Measurements from ENCODE around the gene HDAC9. TPM values are rescaled to one million over a fixed set of nuclear protein-coding genes. Genes with fewer than 3 reads are reported as not detected.

Gene HDAC9
- total and polyA plus RNA-seq, 2 of the 13 experiments (the other 11 are each of a cell fraction or from before 2014, with no cell fraction given): 0.05 to 0.07 TPM

- POLR2A ChIA-PET: no interaction called here
- Histone ChIP-seq H3K79me2 (ENCODE audit: insufficient read depth, low read length) (no peaks in the 10 kb centered on the region), H2AFZ (ENCODE audit: low read length) (no peak overlapping the region), H3K4me1 (ENCODE audit: insufficient read depth, low read length) (no peaks in the 10 kb centered on the region), H3K9ac (ENCODE audit: insufficient read depth, low read depth, low read length) (no peak overlapping the region), H3K27ac (ENCODE audit: extremely low read length, insufficient read depth, low read length) (no peak overlapping the region), H3K9me3 (ENCODE audit: low read length) (peaks cover 34% of the 10 kb centered on the region), H3K4me2 (ENCODE audit: low read depth, low read length) (no peak overlapping the region), H3K4me3 (replicated peaks in 1 of 3; ENCODE audit: insufficient read depth in 1 of 3, low read depth in 2 of 3, low read length in 3 of 3) (no peak overlapping the region), H3K36me3 (replicated peaks in 1 of 2; ENCODE audit: control insufficient read depth in 1 of 2, insufficient read depth in 2 of 2, low read length in 2 of 2) (no peaks in the 10 kb centered on the region), H3K27me3 (ENCODE audit: control insufficient read depth in 1 of 2, insufficient read depth in 2 of 2, low read length in 2 of 2) (no peaks in the 10 kb centered on the region), H4K20me1 (ENCODE audit: insufficient read depth, low read length) (no peaks in the 10 kb centered on the region)
- WGBS (ENCODE audit: low lambda C conversion rate): 15% methylated on average over 3 of the region's 3 CpGs
- DNase-seq (ENCODE audit: low spot score) (no peak), FAIRE-seq (no peak), ATAC-seq (no peak)
- TF ChIP-seq ZBTB38 (CRISPR knock-in tag; IDR thresholded peaks at IDR 0.05) (no peak), NCOR1 (IDR thresholded peaks at IDR 0.05; ENCODE audit: borderline replicate concordance, low read length) (no peak), SP140L (CRISPR knock-in tag; IDR thresholded peaks at IDR 0.05; ENCODE audit: borderline replicate concordance) (no peak), DBP (CRISPR knock-in tag; IDR thresholded peaks at IDR 0.05; ENCODE audit: not compliant biosample characterization) (no peak), ZNF12 (CRISPR knock-in tag; IDR thresholded peaks at IDR 0.05) (no peak), MXI1 (IDR thresholded peaks at IDR 0.05; ENCODE audit: borderline replicate concordance, low read depth, low read length) (no peak), STAT6 (CRISPR knock-in tag; IDR thresholded peaks at IDR 0.05; ENCODE audit: borderline replicate concordance) (no peak), ZNF570 (CRISPR knock-in tag; IDR thresholded peaks at IDR 0.05; ENCODE audit: borderline replicate concordance) (no peak)
- BruUV-seq (replicated peaks): no TSS peak
- intact Hi-C loops (cut with micrococcal nuclease; ENCODE audit: unreplicated experiment): no loop called here
- CTCF ChIA-PET (ENCODE audit: low intra/inter-chr PET ratio, low total read pairs): no interaction called here
- in situ Hi-C loops (cut with HindIII; ENCODE audit: extremely low pct_ligation_motif_present, low pct_unique_long_range_greater_than_20kb): no loop called here
Observed at GRCh38 chr7:18815261-18815960, 319.9 kb downstream of the HDAC9 start.
